ENCODE data around the gene CATSPERZ. TPM values are rescaled to one million over a fixed set of nuclear protein-coding genes. Genes with fewer than 3 reads are reported as not detected.

The CATSPERZ gene
- total RNA-seq, 3 donors from 2014 or later, result not detected

DNA sequence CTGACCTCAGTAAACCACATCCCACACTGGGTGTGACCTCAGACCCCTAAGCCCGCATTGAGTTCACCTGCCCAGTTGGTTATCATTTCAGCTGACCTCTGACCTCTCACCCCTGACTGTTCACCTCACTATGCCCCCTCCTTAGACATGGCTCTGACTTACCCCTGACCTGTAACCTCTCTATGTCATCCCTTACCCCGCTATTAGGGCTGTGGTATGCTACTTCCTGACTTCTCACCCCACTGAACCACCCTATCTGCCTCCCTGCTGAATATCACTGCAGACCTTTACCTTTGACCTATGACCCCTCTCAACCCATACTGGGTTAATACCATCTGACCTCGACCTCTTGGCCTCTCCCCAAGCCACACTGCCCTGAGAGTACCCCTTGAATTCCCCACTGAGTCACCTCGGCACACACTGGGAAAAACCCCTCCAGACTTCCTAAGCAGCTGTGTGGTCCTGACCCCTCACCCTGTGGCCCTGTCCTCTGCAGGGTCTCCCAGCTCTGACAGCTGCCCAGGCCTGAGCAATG is 40.6 kb upstream of the CATSPERZ start:
- Mint-ChIP-seq H3K9me3 (no peaks in the 10 kb centered on the region), H3K4me3 (no peak overlapping the region), H3K36me3 (ENCODE audit: insufficient read depth) (peaks cover 7% of the 10 kb centered on the region), H3K4me1 (ENCODE audit: low read depth) (peaks cover 8% of the 10 kb centered on the region), H3K27me3 (ENCODE audit: low read depth) (no peaks in the 10 kb centered on the region)
- no peak for DNase-seq
- ATAC-seq, result no peak

DNA sequence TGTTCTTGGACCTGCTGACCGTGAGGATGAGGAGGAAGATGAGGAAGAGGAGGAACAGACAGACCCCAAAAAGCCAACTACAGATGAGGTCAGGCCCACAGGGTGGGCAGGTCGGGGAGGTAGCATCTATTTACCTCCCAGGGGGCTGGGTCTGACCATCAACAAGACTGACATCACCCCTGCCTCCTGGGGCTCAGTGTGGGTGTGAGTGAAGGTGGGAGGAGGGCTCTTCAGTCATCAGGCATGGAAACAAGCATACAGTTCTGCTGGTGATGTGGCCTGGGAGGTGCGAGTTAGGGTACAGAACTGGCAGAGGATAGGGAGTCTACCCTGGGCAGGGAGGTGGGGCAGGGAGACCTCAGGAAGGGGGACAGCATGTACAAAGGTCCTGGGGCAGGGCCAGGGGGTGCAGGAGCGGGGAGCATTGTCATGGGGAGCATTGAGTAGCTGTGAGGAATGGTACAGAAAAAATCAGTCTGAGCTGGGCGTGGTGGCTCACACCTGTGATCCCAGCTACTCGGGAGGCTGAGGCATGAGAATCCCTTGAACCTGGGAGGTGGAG is 39.9 kb upstream of the CATSPERZ start:
- Mint-ChIP-seq H3K36me3 (ENCODE audit: insufficient read depth) (peaks cover 6% of the 10 kb centered on the region), H3K4me1 (ENCODE audit: low read depth) (peaks cover 8% of the 10 kb centered on the region), H3K27me3 (ENCODE audit: low read depth) (no peaks in the 10 kb centered on the region), H3K9me3 (no peaks in the 10 kb centered on the region), H3K4me3 (no peak overlapping the region)
- ATAC-seq, result no peak
- DNase-seq, result no peak

DNA sequence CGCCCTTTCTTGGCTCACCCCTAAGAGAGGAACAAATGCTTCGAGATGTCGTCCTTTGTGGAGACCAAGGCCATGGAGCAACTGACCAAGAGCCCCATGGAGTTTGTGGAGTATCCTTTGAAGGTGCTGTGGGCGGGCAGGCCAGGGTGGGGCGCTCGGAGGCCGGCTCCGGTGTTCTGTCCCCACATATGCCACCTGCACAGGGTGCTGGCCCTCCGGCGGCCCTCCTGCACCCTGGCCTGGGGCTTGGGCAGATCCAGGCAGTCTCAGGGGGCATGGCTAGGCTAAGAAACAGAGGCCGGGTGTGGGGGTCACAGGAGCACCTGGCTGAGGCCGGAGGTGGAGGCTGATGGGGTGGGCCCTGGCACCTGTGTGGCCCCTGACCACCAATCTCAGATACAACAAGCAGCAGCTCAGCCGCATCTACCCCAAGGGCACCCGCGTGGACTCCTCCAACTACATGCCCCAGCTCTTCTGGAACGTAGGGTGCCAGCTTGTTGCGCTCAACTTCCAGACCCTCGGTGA is 38.5 kb upstream of the CATSPERZ start:
- peaks cover 8% of the 10 kb centered on the region for H3K4me1 Mint-ChIP-seq (ENCODE audit: low read depth)
- ATAC-seq (no peak), DNase-seq (no peak)
- H3K4me3 Mint-ChIP-seq, result no peak overlapping the region
- H3K9me3 Mint-ChIP-seq, result no peaks in the 10 kb centered on the region
- peaks cover 5% of the 10 kb centered on the region for H3K36me3 Mint-ChIP-seq (ENCODE audit: insufficient read depth)
- no peaks in the 10 kb centered on the region for H3K27me3 Mint-ChIP-seq (ENCODE audit: low read depth)

DNA sequence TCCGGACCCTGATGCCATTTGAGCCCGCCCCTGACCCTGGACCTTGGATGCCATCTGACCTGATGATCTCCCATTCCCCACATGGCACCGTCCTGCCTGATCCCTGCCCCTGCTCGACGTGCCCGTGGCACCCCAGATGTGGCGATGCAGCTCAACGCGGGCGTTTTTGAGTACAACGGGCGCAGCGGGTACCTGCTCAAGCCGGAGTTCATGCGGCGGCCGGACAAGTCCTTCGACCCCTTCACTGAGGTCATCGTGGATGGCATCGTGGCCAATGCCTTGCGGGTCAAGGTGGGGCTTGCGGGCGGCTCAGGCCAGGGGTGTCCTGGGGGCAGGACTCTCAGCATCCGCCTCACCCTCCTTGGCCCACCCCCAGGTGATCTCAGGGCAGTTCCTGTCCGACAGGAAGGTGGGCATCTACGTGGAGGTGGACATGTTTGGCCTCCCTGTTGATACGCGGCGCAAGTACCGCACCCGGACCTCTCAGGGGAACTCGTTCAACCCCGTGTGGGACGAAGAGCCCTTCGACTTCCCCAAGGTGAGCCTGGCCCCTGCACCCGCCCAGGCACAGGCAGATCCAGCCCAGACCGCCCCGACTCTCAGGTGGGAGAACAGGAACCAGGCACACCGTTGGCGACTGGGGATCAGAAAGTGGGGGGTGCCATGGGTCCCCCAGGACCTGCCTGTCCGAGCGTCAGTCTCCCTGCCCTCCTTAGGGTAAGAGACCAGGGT is 37.7 kb upstream of the CATSPERZ start:
- H3K4me1 Mint-ChIP-seq (ENCODE audit: low read depth), result peaks cover 8% of the 10 kb centered on the region
- DNase-seq (no peak), ATAC-seq (no peak)
- H3K4me3 Mint-ChIP-seq, result no peak overlapping the region
- H3K9me3 Mint-ChIP-seq, result no peaks in the 10 kb centered on the region
- H3K27me3 Mint-ChIP-seq (ENCODE audit: low read depth), result no peaks in the 10 kb centered on the region
- peaks cover 5% of the 10 kb centered on the region for H3K36me3 Mint-ChIP-seq (ENCODE audit: insufficient read depth)

DNA sequence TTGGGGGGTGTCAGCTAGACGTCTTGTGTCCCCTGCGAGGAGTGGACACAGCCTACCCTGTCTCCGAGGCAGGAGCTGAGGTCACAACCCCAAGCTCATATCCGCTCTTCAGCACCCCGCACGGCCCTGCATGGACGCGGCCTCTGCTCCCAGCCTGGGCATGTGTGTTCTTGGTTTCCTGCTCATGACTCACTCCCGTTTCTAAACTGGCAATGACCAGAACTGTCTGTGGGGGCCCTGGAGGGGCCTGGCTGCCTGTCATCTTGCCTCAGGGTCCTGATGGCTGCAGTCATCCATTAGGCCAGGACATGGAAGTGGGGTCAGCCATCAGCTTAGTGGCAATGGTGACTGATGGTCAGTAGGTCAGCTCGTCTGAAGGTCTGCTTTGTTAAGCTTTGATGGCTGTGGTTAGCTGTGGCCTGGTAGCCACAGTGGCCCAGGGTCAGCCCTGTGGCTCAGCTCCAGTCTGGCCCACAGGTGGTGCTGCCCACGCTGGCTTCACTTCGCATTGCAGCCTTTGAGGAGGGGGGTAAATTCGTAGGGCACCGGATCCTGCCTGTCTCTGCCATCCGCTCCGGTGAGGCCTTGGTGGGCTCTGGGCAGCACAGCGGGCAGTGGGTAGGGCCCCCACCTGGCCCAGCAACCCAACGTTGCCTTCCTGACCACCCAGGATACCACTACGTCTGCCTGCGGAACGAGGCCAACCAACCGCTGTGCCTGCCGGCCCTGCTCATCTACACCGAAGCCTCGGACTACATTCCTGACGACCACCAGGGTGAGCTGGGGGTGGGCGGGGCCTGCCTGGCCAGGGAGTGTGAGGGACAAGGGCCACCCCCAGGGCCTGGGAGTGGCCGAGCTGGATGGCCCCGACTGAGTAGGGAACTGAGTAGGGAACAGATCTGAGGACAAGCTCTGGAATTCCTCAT is 36.9 kb upstream of the CATSPERZ start:
- Mint-ChIP-seq H3K4me1 (ENCODE audit: low read depth) (peaks cover 11% of the 10 kb centered on the region), H3K4me3 (no peak overlapping the region), H3K27me3 (ENCODE audit: low read depth) (no peaks in the 10 kb centered on the region), H3K9me3 (no peaks in the 10 kb centered on the region), H3K36me3 (ENCODE audit: insufficient read depth) (peaks cover 5% of the 10 kb centered on the region)
- ATAC-seq, result no peak
- DNase-seq, result no peak

DNA sequence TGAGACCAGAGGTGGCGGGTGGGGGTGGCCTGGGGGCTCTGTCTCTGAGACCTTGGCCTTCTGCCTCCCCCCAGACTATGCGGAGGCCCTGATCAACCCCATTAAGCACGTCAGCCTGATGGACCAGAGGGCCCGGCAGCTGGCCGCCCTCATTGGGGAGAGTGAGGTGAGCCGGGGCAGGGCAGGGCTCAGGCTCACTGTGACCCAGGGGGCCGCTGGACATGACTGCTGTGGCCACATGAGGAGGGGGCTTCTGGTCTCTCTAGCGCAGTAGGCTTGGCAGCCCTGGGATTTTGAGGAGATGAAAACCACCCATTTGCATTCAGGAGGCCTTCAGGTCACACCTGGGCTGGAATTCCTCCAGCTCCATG is 36.2 kb upstream of the CATSPERZ start:
- ATAC-seq (no peak), DNase-seq (no peak)
- Mint-ChIP-seq H3K4me3 (no peak overlapping the region), H3K4me1 (ENCODE audit: low read depth) (peaks cover 16% of the 10 kb centered on the region), H3K36me3 (ENCODE audit: insufficient read depth) (peaks cover 5% of the 10 kb centered on the region), H3K9me3 (no peaks in the 10 kb centered on the region), H3K27me3 (ENCODE audit: low read depth) (no peaks in the 10 kb centered on the region)

DNA sequence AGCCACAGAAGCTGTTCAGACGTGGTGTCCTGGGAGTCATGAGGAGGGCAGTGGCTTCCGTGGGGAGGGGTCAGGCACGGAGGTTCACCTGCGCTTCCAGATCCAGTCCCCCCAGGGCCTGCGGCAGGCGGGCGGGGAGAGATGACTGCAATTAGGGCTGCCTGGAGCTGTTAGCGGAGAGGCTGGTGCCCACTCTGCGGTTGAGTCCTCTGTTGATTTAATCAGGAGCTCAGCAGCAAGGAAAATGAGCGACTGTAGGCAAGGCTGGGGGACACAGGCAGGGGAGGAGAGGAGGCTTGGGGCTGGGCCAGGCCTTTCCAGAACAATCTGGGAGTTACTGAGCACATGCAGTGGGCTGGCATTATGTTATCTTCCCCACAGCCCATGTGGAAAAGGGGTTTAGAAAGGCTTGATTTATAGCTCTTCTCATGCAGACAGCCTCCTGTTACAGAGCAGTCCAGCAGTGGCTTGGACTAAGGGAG is 35.7 kb upstream of the CATSPERZ start:
- no peak for DNase-seq
- Mint-ChIP-seq H3K9me3 (no peaks in the 10 kb centered on the region), H3K36me3 (ENCODE audit: insufficient read depth) (peaks cover 4% of the 10 kb centered on the region), H3K27me3 (ENCODE audit: low read depth) (no peaks in the 10 kb centered on the region), H3K4me3 (no peak overlapping the region), H3K4me1 (ENCODE audit: low read depth) (peaks cover 17% of the 10 kb centered on the region)
- ATAC-seq, result no peak

DNA sequence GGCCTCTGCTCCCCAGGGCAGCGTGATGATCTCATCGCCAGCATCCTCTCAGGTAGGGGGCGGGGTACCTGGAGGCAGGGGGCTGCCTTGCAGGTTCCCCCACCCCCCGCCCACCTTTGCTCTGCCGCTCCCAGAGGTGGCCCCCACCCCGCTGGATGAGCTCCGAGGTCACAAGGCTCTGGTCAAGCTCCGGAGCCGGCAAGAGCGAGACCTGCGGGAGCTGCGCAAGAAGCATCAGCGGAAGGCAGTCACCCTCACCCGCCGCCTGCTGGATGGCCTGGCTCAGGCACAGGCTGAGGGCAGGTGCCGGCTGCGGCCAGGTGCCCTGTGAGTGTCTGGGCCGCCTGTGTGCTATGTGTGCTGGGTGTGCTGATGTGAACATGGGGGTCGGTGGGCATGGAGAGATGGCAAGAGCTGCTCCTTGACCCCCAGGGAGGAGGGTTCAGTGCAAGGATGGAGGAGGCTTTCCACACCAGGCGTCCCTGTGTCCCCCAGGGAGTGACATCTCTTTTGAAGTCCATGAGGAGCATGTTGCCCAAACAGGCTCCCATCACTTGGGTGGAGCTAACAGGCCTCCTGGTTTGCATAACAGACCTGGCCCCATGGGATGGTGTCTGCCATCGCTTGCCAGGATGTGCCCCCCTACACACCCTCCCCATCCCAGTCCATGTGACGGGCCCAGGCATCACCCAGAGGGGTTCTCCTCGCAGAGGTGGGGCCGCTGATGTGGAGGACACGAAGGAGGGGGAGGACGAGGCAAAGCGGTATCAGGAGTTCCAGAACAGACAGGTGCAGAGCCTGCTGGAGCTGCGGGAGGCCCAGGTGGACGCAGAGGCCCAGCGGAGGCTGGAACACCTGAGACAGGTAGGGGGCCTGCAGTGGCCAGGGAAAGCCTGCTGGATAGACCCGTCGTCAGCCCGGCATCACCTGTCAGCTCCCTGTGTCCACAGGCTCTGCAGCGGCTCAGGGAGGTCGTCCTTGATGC is 34.7 kb upstream of the CATSPERZ start:
- no peaks in the 10 kb centered on the region for H3K27me3 Mint-ChIP-seq (ENCODE audit: low read depth)
- DNase-seq, result no peak
- no peak for ATAC-seq
- H3K36me3 Mint-ChIP-seq (ENCODE audit: insufficient read depth), result peaks cover 2% of the 10 kb centered on the region
- H3K4me1 Mint-ChIP-seq (ENCODE audit: low read depth), result peaks cover 12% of the 10 kb centered on the region
- H3K4me3 Mint-ChIP-seq, result no peak overlapping the region
- H3K9me3 Mint-ChIP-seq, result no peaks in the 10 kb centered on the region

DNA sequence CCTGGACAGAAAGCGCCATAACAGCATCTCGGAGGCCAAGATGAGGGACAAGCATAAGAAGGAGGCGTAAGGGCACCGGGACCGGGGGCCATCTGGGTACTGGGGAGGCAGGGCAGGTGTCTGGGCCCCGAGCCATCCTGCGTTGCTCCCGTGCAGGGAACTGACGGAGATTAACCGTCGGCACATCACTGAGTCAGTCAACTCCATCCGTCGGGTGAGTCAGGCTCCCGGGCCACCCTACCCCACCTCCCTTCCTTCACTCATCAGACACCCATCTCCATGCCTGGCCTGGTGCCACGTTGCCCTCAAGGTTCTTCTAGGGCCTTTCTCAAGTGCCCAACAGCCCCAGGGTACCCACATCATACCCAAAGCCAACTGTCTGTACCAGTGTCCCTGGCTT is 33.8 kb upstream of the CATSPERZ start:
- ATAC-seq (no peak), DNase-seq (no peak)
- H3K27me3 Mint-ChIP-seq (ENCODE audit: low read depth), result no peaks in the 10 kb centered on the region
- H3K36me3 Mint-ChIP-seq (ENCODE audit: insufficient read depth), result peaks cover 2% of the 10 kb centered on the region
- H3K9me3 Mint-ChIP-seq, result no peaks in the 10 kb centered on the region
- H3K4me1 Mint-ChIP-seq (ENCODE audit: low read depth), result peaks cover 12% of the 10 kb centered on the region
- no peak overlapping the region for H3K4me3 Mint-ChIP-seq

DNA sequence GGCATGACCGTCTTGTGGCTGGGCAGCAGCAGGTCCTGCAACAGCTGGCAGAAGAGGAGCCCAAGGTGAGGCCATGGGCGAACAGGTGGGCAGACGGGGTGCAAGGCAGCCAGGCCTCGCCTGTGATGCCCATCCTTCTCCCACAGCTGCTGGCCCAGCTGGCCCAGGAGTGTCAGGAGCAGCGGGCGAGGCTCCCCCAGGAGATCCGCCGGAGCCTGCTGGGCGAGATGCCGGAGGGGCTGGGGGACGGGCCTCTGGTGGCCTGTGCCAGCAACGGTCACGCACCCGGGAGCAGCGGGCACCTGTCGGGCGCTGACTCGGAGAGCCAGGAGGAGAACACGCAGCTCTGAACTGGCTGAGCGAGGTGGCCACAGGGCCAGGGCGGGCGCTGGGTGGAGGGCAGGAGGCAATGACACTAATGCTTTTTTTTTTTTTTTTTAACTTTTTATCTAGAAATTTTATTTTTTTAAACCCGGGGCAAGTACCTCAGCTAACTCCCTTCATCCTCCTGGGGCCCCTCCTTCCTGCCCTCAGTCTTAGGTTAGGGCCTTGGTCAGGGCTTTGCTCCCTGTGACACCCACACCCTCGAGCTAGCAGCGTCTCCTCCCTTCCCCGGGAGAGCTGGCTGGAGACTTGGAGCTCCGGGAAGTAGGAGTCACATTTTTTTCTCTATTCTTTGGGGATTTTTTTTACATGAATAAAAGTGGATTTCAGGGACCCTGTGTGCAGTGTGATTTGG is 32.8 kb upstream of the CATSPERZ start:
- DNase-seq (no peak), ATAC-seq (no peak)
- Mint-ChIP-seq H3K4me1 (ENCODE audit: low read depth) (peaks cover 14% of the 10 kb centered on the region), H3K4me3 (no peak overlapping the region), H3K36me3 (ENCODE audit: insufficient read depth) (peaks cover 2% of the 10 kb centered on the region), H3K9me3 (no peaks in the 10 kb centered on the region), H3K27me3 (ENCODE audit: low read depth) (no peaks in the 10 kb centered on the region)

DNA sequence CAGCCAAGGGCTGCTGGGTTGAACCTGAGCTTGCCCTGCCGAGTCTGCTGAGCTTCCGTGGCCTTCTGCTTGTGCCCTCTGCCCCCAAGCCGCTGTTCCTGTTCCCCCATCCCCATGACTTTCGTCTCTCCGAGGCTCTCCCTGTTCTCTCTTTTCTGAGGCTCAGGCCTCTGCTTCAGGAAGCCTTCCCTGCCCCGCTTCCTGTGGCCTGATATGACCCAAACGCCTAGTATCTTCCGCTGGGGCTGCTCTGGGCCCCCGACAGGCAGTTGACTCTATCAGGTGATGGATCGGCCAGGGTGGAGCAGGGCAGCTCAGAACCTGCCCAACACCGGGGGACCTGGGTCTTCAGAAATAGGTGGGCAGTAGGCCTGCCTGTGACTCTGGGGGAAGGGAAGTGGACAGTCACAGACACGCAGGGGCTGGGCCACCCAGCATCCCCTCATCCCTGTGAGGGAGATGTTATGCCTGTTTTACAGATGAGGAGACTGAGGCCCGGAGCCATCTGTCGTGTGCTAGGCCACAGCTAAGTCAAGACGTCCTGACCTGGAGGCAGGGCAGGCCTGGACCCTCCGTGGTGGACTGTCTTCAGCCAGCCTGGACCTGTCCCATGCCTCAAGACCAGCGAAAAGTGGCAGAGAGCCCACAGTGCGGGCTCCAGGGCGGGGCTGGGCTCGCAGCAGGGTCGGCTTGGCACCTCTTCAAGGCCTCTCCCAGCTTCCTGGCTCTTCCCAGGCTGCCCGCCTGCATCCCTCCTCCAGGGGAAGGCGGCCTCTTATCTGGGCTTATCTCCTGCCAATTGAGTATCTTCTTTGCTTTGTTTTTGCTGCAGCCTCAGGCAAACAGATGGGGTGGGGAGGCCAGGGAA is 31.9 kb upstream of the CATSPERZ start:
- H3K4me1 Mint-ChIP-seq (ENCODE audit: low read depth), result peaks cover 14% of the 10 kb centered on the region
- DNase-seq, result no peak
- no peaks in the 10 kb centered on the region for H3K36me3 Mint-ChIP-seq (ENCODE audit: insufficient read depth)
- H3K27me3 Mint-ChIP-seq (ENCODE audit: low read depth), result no peaks in the 10 kb centered on the region
- ATAC-seq, result no peak
- H3K9me3 Mint-ChIP-seq, result no peaks in the 10 kb centered on the region
- H3K4me3 Mint-ChIP-seq, result peak overlapping the region; percentile 93

DNA sequence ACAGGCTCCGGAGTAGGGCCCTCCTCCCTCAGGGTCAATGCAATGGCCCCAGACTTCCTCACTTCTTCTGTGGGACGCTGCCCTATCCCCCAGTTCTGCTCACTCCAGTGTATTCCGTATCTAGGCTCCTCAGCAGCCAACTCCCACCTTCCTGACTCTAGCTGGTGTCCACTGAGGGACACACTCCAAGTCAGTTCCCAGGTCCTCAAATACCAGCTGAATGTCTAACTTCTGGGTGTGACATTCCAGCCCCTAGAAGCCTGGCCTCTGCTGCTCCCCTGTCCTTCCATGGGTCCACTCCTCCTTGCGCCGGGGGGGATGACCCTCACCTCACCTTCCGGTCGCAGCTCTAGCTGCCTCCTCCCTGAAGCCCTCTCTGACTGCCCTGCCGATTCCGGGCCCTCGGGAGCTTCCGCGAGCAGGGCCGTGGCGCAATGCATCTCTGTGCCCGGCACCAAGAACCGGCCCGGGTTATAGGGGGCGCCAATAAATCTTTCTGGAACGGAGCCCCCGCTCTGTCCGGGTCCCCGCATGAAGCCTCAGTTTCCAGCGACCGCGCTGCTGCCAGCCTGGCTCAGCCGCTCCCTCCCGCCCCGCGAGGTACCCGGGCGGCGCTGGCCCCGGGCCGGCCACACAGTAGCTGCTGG is 31.1 kb upstream of the CATSPERZ start:
- Mint-ChIP-seq H3K4me3 (peak overlapping the region; percentile 93), H3K27me3 (ENCODE audit: low read depth) (no peaks in the 10 kb centered on the region), H3K36me3 (ENCODE audit: insufficient read depth) (no peaks in the 10 kb centered on the region), H3K9me3 (no peaks in the 10 kb centered on the region), H3K4me1 (ENCODE audit: low read depth) (peaks cover 14% of the 10 kb centered on the region)
- peak; percentile 5 to 7 for ATAC-seq
- DNase-seq, result no peak

Measured in activated T-cell treated with anti-CD3 and anti-CD28 coated beads, Interleukin-2, amount 50 U/mL, for 4 hours (primary cell).